ENCODE measurements around the gene ZNF222.

The ZNF222 gene

DNA sequence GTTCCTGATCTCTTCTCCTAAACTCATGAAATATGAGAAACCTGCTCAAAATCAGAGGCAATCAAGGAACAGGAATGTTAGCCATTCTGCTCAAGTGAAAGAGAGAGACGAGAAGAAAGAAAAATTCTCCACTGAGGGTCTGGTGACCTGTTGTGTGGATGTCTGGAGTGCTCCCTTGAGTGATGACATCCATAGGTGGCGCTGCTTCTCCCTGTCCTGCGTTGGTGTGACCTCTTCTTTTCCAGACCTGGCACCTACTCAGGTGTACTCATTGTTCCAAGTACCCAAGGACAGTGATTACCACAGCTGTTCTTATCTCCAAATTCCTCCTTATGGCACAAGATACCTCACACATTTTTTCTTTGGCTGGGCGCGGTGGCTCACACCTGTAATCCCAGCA is 30.7 kb downstream of the ZNF222 start:
- DNase-seq: no peak

DNA sequence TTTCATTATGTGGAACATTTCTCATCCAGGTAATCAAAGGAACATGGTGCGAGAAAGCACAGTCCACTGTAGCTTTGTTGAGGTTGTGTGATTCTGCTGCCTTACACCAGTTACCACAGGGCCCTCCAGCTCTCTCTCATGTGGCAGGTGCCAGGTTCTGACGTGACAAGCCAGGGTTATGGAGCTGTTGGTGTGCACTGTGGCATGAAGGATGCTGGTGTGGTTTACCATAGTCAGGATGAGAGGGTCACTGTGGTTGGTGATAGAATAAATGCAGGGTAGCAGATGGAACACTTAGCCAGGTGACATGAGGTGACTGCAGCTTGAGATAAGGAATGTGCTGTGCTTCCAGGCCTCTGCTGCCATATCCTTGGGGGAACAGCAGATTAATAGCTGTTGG is 34.0 kb downstream of the ZNF222 start:
- DNase-seq: no peak

DNA sequence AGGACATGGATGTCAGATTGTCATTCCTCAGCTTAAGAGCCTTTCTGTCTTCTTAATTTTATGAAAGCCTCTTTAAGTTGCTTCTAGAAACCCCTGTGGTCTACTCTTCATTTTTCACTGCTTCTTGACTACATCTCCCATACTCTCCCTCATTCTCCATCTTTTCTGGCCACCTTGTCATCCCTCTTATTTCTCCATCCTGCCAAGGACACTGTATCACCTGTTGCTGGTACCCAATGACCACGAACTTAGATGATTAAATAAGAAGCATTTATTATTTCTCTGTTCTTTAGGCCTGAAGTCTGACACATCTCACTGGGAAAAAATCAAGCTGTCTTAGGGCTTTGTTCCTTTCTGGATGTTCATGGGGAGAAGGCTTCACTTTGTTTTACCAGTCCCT is 35.9 kb downstream of the ZNF222 start:
- no peak for DNase-seq

DNA sequence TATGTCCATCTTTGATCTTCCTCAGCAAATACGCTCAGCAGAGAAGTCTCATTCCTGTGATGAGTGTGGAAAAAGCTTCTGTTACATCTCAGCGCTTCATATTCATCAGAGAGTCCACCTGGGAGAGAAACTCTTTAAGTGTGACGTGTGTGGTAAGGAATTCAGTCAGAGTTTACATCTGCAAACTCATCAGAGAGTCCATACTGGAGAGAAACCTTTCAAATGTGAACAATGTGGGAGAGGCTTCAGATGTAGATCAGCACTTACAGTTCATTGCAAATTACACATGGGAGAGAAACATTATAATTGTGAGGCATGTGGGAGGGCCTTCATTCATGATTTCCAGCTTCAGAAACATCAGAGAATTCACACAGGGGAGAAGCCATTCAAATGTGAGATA is 41.1 kb downstream of the ZNF222 start:
- no peak for DNase-seq

GRCh38 chr19:44069415-44069814 is 44.2 kb downstream of the ZNF222 start:
- DNase-seq: no peak

GRCh38 chr19:44071824-44072542 is 46.8 kb downstream of the ZNF222 start, which contains the start of gene ZNF284:
Gene ZNF284, plus strand, starts transcription at chr19:44072159. Its CDS starts 4,231 bp downstream, at chr19:44076390.
- peak; percentile 88 to 95 for DNase-seq

DNA sequence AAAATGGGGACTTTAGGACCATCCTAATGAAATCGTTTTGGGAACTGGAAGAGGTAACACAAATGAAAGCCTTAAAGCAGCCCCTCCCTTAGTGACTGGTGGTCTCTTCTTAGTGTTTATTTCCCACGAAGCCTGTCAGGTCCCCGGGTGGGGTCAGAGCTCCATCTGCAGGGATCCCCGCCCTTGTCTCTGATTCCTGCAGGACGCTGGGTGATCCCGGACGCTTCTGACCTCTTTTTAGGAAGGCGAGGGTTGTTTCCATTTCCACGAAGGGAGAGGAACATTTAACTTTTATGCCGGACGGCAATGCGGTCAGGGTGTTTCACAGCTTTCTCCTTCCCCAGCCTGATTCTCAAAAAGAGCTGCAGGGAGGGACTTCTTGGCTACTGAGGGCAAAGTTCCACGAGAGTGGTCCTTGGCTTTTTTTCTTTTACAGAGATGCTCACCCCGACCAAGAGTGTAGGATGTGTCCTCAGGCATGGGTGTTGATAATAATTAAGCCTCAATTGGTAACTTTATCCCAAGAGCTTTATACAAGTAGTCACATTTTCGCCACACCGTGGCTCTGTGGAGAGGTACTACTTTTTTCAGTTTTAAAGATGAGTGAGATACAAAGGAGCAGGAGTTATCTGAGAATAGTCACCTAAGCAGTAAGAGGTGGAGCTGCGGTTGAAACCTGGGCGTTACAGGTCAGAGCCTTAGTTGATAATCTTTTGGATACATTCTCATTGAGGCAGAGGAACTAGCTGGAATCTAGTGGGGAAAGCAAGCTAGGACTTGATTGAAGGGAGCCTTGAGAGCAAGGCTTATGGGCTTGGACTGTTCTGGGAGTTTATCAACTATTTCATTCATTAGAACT is 47.6 kb downstream of the ZNF222 start:
- DNase-seq: no peak

- DNase-seq: no peak
Observed at GRCh38 chr19:44076325-44076724, 51.1 kb downstream of the ZNF222 start.

All from NCI-H446 (cell line).